Measurements from ENCODE around the gene KCNA3.

KCNA3 gene

GRCh38 chr1:110638556-110638955 is 36.2 kb downstream of the KCNA3 start:
- no peak overlapping the region for H3K27ac ChIP-seq
- no peak for TF ChIP-seq ZFX (IDR thresholded peaks at IDR 0.05; ENCODE audit: borderline replicate concordance)
- no peak for TF ChIP-seq CTCF (IDR thresholded peaks at IDR 0.05)

GRCh38 chr1:110638058-110638457 is 36.7 kb downstream of the KCNA3 start:
- no peak overlapping the region for H3K27ac ChIP-seq
- TF ChIP-seq CTCF (IDR thresholded peaks at IDR 0.05), result no peak
- TF ChIP-seq ZFX (IDR thresholded peaks at IDR 0.05; ENCODE audit: borderline replicate concordance), result no peak

GRCh38 chr1:110637475-110637874 is 37.3 kb downstream of the KCNA3 start:
- TF ChIP-seq CTCF (IDR thresholded peaks at IDR 0.05), result no peak
- TF ChIP-seq ZFX (IDR thresholded peaks at IDR 0.05; ENCODE audit: borderline replicate concordance), result no peak

GRCh38 chr1:110636149-110636935 is 38.4 kb downstream of the KCNA3 start:
- TF ChIP-seq CTCF (IDR thresholded peaks at IDR 0.05) (no peak), ZFX (IDR thresholded peaks at IDR 0.05; ENCODE audit: borderline replicate concordance) (no peak)
- H3K27ac ChIP-seq, result no peak overlapping the region

More at GRCh38 chr1:110637475-110637874, 37.3 kb downstream of the KCNA3 start:
- no peak overlapping the region for H3K27ac ChIP-seq

GRCh38 chr1:110635434-110635833 is 39.3 kb downstream of the KCNA3 start:
- no peak overlapping the region for H3K27ac ChIP-seq
- TF ChIP-seq CTCF (IDR thresholded peaks at IDR 0.05) (no peak), ZFX (IDR thresholded peaks at IDR 0.05; ENCODE audit: borderline replicate concordance) (no peak)

GRCh38 chr1:110634455-110635311 is 40.1 kb downstream of the KCNA3 start:
- no peak for TF ChIP-seq ZFX (IDR thresholded peaks at IDR 0.05; ENCODE audit: borderline replicate concordance)
- TF ChIP-seq CTCF (IDR thresholded peaks at IDR 0.05), result no peak
- H3K27ac ChIP-seq, result no peak overlapping the region

- H3K27ac ChIP-seq, result no peak overlapping the region
- TF ChIP-seq CTCF (IDR thresholded peaks at IDR 0.05) (no peak), ZFX (IDR thresholded peaks at IDR 0.05; ENCODE audit: borderline replicate concordance) (no peak)
Measured at GRCh38 chr1:110634086-110634454, 40.7 kb downstream of the KCNA3 start.

Data from 22Rv1 (cell line).